H9 (cell line): Measurements from ENCODE around the gene CCDC148. TPM values are rescaled to one million over a fixed set of nuclear protein-coding genes. Genes with fewer than 3 reads are reported as not detected.

Experiments
- DNase-seq: peaks from one replicate; pipeline ENCODE4 v3.0.0-alpha.2; 2017
- H2AFZ ChIP-seq: one replicate; pipeline ENCODE4 v1.6.1; 2013; ENCODE audit warnings: mild to moderate bottlenecking, low read length, control low read depth, moderate library complexity
- H2AK5ac ChIP-seq: 2 replicates; pipeline ENCODE4 v1.6.1; 2013; ENCODE audit warnings: low read length, control low read depth, mixed read lengths; ENCODE audit not compliant: insufficient read length
- H2BK120ac ChIP-seq: one replicate; pipeline ENCODE4 v1.6.1; 2013; ENCODE audit warnings: low read depth, mild to moderate bottlenecking, low read length, control low read depth, inconsistent platforms; ENCODE audit not compliant: poor library complexity, severe bottlenecking
- H2BK12ac ChIP-seq: 2 replicates; pipeline ENCODE4 v1.6.1; 2013; ENCODE audit warnings: low read length, control low read depth, mixed read lengths, low read depth; ENCODE audit not compliant: insufficient read length
- H2BK15ac ChIP-seq: 2 replicates; pipeline ENCODE4 v1.6.1; 2013; ENCODE audit warnings: low read depth, low read length, control low read depth
- H2BK20ac ChIP-seq: one replicate; pipeline ENCODE4 v1.6.1; 2013; ENCODE audit warnings: low read depth, mild to moderate bottlenecking, low read length, control low read depth, inconsistent platforms; ENCODE audit not compliant: poor library complexity, severe bottlenecking
- H2BK5ac ChIP-seq: 2 replicates; pipeline ENCODE4 v1.6.1; 2013; ENCODE audit warnings: low read length, control low read depth, mixed read lengths; ENCODE audit not compliant: insufficient read length
- H3K14ac ChIP-seq: 2 replicates; pipeline ENCODE4 v1.6.1; 2013; ENCODE audit warnings: low read length, control low read depth; ENCODE audit not compliant: insufficient read depth
- H3K18ac ChIP-seq: 2 replicates; pipeline ENCODE4 v1.6.1; 2013; ENCODE audit warnings: low read depth, mild to moderate bottlenecking, mixed read lengths, low read length, control low read depth; ENCODE audit not compliant: insufficient read length
- H3K23ac ChIP-seq: 2 replicates; pipeline ENCODE4 v1.6.1; 2013; ENCODE audit warnings: low read length, control low read depth, mixed read lengths, low read depth; ENCODE audit not compliant: insufficient read length
- H3K23me2 ChIP-seq: 2 replicates; pipeline ENCODE4 v1.6.1; 2013; ENCODE audit warnings: low read depth, mild to moderate bottlenecking, mixed read lengths, low read length, control low read depth; ENCODE audit not compliant: insufficient read length, poor library complexity, severe bottlenecking
- H3K27ac ChIP-seq: 2 replicates; pipeline ENCODE4 v1.5.1; 2013; ENCODE audit warnings: low read length, control low read depth, mixed read lengths, low read depth; ENCODE audit not compliant: insufficient read length
- H3K27me3 ChIP-seq: 2 replicates; pipeline ENCODE4 v1.6.1; 2013; ENCODE audit warnings: low read length, control low read depth, inconsistent platforms; ENCODE audit not compliant: insufficient read depth
- H3K4ac ChIP-seq: 2 replicates; pipeline ENCODE4 v1.6.1; 2013; ENCODE audit warnings: low read depth, mild to moderate bottlenecking, control low read depth, inconsistent platforms, low read length, moderate library complexity
- H3K4me1 ChIP-seq: 2 replicates; pipeline ENCODE4 v1.6.1; 2013; ENCODE audit warnings: low read length, control low read depth, inconsistent platforms; ENCODE audit not compliant: insufficient read depth
- H3K4me2 ChIP-seq: 2 replicates; pipeline ENCODE4 v1.6.1; 2013; ENCODE audit warnings: low read length, control low read depth, mixed read lengths; ENCODE audit not compliant: insufficient read length, insufficient read depth
- H3K56ac ChIP-seq: 2 replicates; pipeline ENCODE4 v1.6.1; 2013; ENCODE audit warnings: low read depth, mild to moderate bottlenecking, mixed read lengths, low read length, control low read depth; ENCODE audit not compliant: insufficient read length
- H3K79me1 ChIP-seq: 2 replicates; pipeline ENCODE4 v1.6.1; 2013; ENCODE audit warnings: low read depth, mild to moderate bottlenecking, moderate library complexity, low read length, control low read depth, inconsistent platforms; ENCODE audit not compliant: insufficient read depth, poor library complexity, severe bottlenecking
- H3K79me2 ChIP-seq: 2 replicates; pipeline ENCODE4 v1.6.1; 2013; ENCODE audit warnings: low read length, control low read depth, inconsistent platforms; ENCODE audit not compliant: insufficient read depth
- H3K9ac ChIP-seq: 2 replicates; pipeline ENCODE4 v1.6.1; 2013; ENCODE audit warnings: low read length, control low read depth, mixed read lengths; ENCODE audit not compliant: insufficient read length; ENCODE audit errors: extremely low read depth
- H3K9me3 ChIP-seq: one replicate; pipeline ENCODE4 v1.6.1; 2013; ENCODE audit warnings: low read depth, low read length, inconsistent platforms; ENCODE audit not compliant: control insufficient read depth
- H3T11ph ChIP-seq: one replicate; pipeline ENCODE4 v1.6.1; 2013; ENCODE audit warnings: mild to moderate bottlenecking, low read length, control low read depth, inconsistent platforms
- H4K20me1 ChIP-seq: one replicate; pipeline ENCODE4 v1.6.1; 2013; ENCODE audit not compliant: control insufficient read depth, insufficient read length, insufficient read depth
- H4K5ac ChIP-seq: 2 replicates; pipeline ENCODE4 v1.6.1; 2013; ENCODE audit warnings: low read depth, mild to moderate bottlenecking, mixed read lengths, low read length, control low read depth; ENCODE audit not compliant: insufficient read length
- H4K8ac ChIP-seq: replicated peaks from 2 replicates; pipeline ENCODE4 v1.6.1; 2013; ENCODE audit warnings: low read length, control low read depth, mixed read lengths, low read depth; ENCODE audit not compliant: insufficient read length
- H4K91ac ChIP-seq: 2 replicates; pipeline ENCODE4 v1.6.1; 2013; ENCODE audit warnings: low read depth, mild to moderate bottlenecking, moderate library complexity, mixed read lengths, low read length, control low read depth; ENCODE audit not compliant: insufficient read length
- H3K27ac Mint-ChIP-seq, 3 experiments: 2 replicates in 2 of 3; 3 replicates in 1 of 3; pipeline ENCODE4 v1.8.0; 2020 to 2021; ENCODE audit warnings: mixed read lengths in 3 of 3, mild to moderate bottlenecking in 1 of 3, moderate library complexity in 1 of 3
- H3K27me3 Mint-ChIP-seq: 2 replicates; pipeline ENCODE4 v1.8.0; 2021; ENCODE audit warnings: low read depth, mild to moderate bottlenecking, moderate library complexity, mixed read lengths
- H3K36me3 Mint-ChIP-seq, 3 experiments: 2 replicates in 2 of 3; 3 replicates in 1 of 3; pipeline ENCODE4 v1.8.0; 2020 to 2021; ENCODE audit warnings: low read depth in 3 of 3, mixed read lengths in 3 of 3; ENCODE audit not compliant: insufficient read depth in 1 of 3
- H3K4me1 Mint-ChIP-seq, 2 experiments: 2 replicates each; pipeline ENCODE4 v1.8.0; 2020; ENCODE audit warnings: mixed read lengths in 2 of 2
- H3K4me3 Mint-ChIP-seq, 2 experiments: 2 replicates in 1 of 2; 3 replicates in 1 of 2; pipeline ENCODE4 v1.8.0; 2020 to 2021; ENCODE audit warnings: mild to moderate bottlenecking in 2 of 2, mixed read lengths in 2 of 2, moderate library complexity in 1 of 2
- H3K9me3 Mint-ChIP-seq, 2 experiments: 2 replicates in 1 of 2; 3 replicates in 1 of 2; pipeline ENCODE4 v1.8.0; 2020; ENCODE audit warnings: mild to moderate bottlenecking in 2 of 2, mixed read lengths in 2 of 2, moderate library complexity in 1 of 2
- CTCF ChIP-seq: fragments of 200-600 bp; sonication (generic); conservative IDR thresholded peaks from 3 replicates; pipeline ENCODE4 v1.8.0; 2021; ENCODE audit warnings: antibody characterized with exemption, mild to moderate bottlenecking
- WGBS: extraction: QIAGEN DNeasy Blood & Tissue Kit; methylation state at CpG from one replicate; pipeline ENCODE4 v1.1.7; 2013; ENCODE audit warnings: missing lambda C conversion rate, low lambda C conversion rate, mixed read lengths; ENCODE audit not compliant: insufficient read length; ENCODE audit errors: extremely low coverage; 5-methylcytosine and 5-hydroxymethylcytosine counted together
- total RNA-seq: library from RNA; stranded (reverse); gene quantifications from 2 replicates; pipeline ENCODE4 v1.2.1, GENCODE V29; 2021

The CCDC148 gene
- total RNA-seq, 1 experiment from 2014 or later: 1.5 TPM

DNA sequence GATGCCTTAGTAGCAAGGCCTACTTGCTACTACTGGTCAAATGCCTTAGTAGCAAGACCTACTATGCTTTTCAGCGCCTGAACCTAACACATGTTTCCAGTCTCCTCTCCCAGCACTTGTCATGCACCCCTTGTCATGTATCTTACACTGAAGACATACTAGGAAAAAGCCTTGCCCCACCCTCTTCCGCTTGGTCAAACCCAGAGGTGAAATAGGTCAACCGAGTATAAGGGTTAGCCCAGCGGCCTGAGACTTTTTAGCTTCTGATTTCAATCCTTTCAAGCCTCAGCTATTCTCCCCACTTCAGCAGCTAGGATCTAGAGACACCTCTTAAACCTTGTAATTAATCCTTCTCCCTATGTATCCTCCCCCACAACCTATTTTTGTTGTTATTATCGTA, 281.6 kb downstream of the CCDC148 start:
- H4K5ac ChIP-seq: no peak overlapping the region
- H3K56ac ChIP-seq: no peak overlapping the region
- no peak overlapping the region for H3K27ac Mint-ChIP-seq
- H2BK15ac ChIP-seq: no peak overlapping the region
- no peak overlapping the region for H3K4me3 Mint-ChIP-seq
- H3K23me2 ChIP-seq: no peaks in the 10 kb centered on the region
- no peak for TF ChIP-seq CTCF
- H3K4ac ChIP-seq: no peak overlapping the region
- no peaks in the 10 kb centered on the region for H3K9me3 Mint-ChIP-seq
- H3K36me3 Mint-ChIP-seq: no peaks in the 10 kb centered on the region
- H3K18ac ChIP-seq: no peak overlapping the region
- no peak overlapping the region for H3K9ac ChIP-seq
- no peak for DNase-seq
- no peak overlapping the region for H2AK5ac ChIP-seq
- no peaks in the 10 kb centered on the region for H3K27me3 ChIP-seq
- H2BK120ac ChIP-seq: no peak overlapping the region
- H3T11ph ChIP-seq: no peak overlapping the region
- H2AFZ ChIP-seq: no peak overlapping the region
- H3K79me1 ChIP-seq: no peaks in the 10 kb centered on the region
- H3K23ac ChIP-seq: no peak overlapping the region
- no peaks in the 10 kb centered on the region for H3K9me3 ChIP-seq
- H3K4me2 ChIP-seq: no peak overlapping the region
- no CpG with 5 or more reads among the region's 5 CpGs for WGBS
- H4K20me1 ChIP-seq: no peaks in the 10 kb centered on the region
- no peak overlapping the region for H3K14ac ChIP-seq
- H2BK12ac ChIP-seq: no peak overlapping the region
- no peak overlapping the region for H2BK20ac ChIP-seq
- H3K27ac ChIP-seq: no peak overlapping the region
- H4K91ac ChIP-seq: no peak overlapping the region
- H3K79me2 ChIP-seq: no peaks in the 10 kb centered on the region
- no peak overlapping the region for H2BK5ac ChIP-seq
- no peaks in the 10 kb centered on the region for H3K27me3 Mint-ChIP-seq
- H4K8ac ChIP-seq: no peak overlapping the region
- H3K4me1 ChIP-seq: no peaks in the 10 kb centered on the region; the same call in 1 of the 2 replicates
- H3K4me1 Mint-ChIP-seq: peaks cover 2 to 3% of the 10 kb centered on the region in 2 experiments; a peak in 1 of 4 replicates
